ENCODE data around the gene KCNJ6. TPM values are rescaled to one million over a fixed set of nuclear protein-coding genes. Genes with fewer than 3 reads are reported as not detected.

The KCNJ6 gene
- total RNA-seq, 4 donors from 2014 or later: 0.62 TPM; not detected in 3

GRCh38 chr21:37704751-37705150 lies 211.5 kb downstream of the KCNJ6 start:
- H3K9me3 ChIP-seq: no peaks in the 10 kb centered on the region
- no peaks in the 10 kb centered on the region for H3K36me3 ChIP-seq
- no peaks in the 10 kb centered on the region for H3K27me3 ChIP-seq
- TF ChIP-seq POLR2A (IDR thresholded peaks at IDR 0.05): no peak
- TF ChIP-seq CTCF (IDR thresholded peaks at IDR 0.05): no peak
- no peak overlapping the region for H3K4me3 ChIP-seq
- H3K4me1 ChIP-seq: no peaks in the 10 kb centered on the region
- intact Hi-C loops (cut with DNase I; ENCODE audit: low total_unique reads): no loop called here
- no peak overlapping the region for H3K27ac ChIP-seq
- DNase-seq: no peak

- H3K9me3 ChIP-seq: no peaks in the 10 kb centered on the region
- no peaks in the 10 kb centered on the region for H3K27me3 ChIP-seq
- intact Hi-C loops (cut with DNase I; ENCODE audit: low total_unique reads): no loop called here
- H3K36me3 ChIP-seq: no peaks in the 10 kb centered on the region
- H3K27ac ChIP-seq: no peak overlapping the region
- no peak for DNase-seq
- TF ChIP-seq CTCF (IDR thresholded peaks at IDR 0.05): no peak
- no peak for TF ChIP-seq POLR2A (IDR thresholded peaks at IDR 0.05)
- H3K4me1 ChIP-seq: no peaks in the 10 kb centered on the region
- H3K4me3 ChIP-seq: no peak overlapping the region
These were observed 214.0 kb downstream of the KCNJ6 start for GRCh38 chr21:37702241-37702640.

- Histone ChIP-seq H3K27me3 (no peaks in the 10 kb centered on the region), H3K36me3 (no peaks in the 10 kb centered on the region), H3K9me3 (no peaks in the 10 kb centered on the region), H3K27ac (no peak overlapping the region), H3K4me3 (no peak overlapping the region), H3K4me1 (no peaks in the 10 kb centered on the region)
- DNase-seq: no peak
- peak; percentile 15 to 23 (median 21) for TF ChIP-seq CTCF (IDR thresholded peaks at IDR 0.05)
- TF ChIP-seq POLR2A (IDR thresholded peaks at IDR 0.05): no peak
- intact Hi-C loops (cut with DNase I; ENCODE audit: low total_unique reads): no loop called here
These were observed 215.5 kb downstream of the KCNJ6 start for GRCh38 chr21:37700641-37701202.

GRCh38 chr21:37699024-37699775 lies 217.1 kb downstream of the KCNJ6 start:
- H3K4me3 ChIP-seq: no peak overlapping the region
- no peaks in the 10 kb centered on the region for H3K36me3 ChIP-seq
- no peak for DNase-seq
- no peak overlapping the region for H3K27ac ChIP-seq
- H3K27me3 ChIP-seq: no peaks in the 10 kb centered on the region
- intact Hi-C loops (cut with DNase I; ENCODE audit: low total_unique reads): no loop called here
- H3K9me3 ChIP-seq: no peaks in the 10 kb centered on the region
- H3K4me1 ChIP-seq: no peaks in the 10 kb centered on the region
- TF ChIP-seq POLR2A (IDR thresholded peaks at IDR 0.05) (no peak), CTCF (IDR thresholded peaks at IDR 0.05) (no peak)

GRCh38 chr21:37696936-37697335 lies 219.3 kb downstream of the KCNJ6 start:
- TF ChIP-seq POLR2A (IDR thresholded peaks at IDR 0.05) (no peak), CTCF (IDR thresholded peaks at IDR 0.05) (no peak)
- Histone ChIP-seq H3K27ac (no peak overlapping the region), H3K9me3 (no peaks in the 10 kb centered on the region), H3K4me3 (no peak overlapping the region), H3K4me1 (no peaks in the 10 kb centered on the region), H3K36me3 (no peaks in the 10 kb centered on the region), H3K27me3 (no peaks in the 10 kb centered on the region)
- intact Hi-C loops (cut with DNase I; ENCODE audit: low total_unique reads): no loop called here
- DNase-seq: no peak

Data from uterus (tissue), 4 donors.